Measurements from ENCODE around the gene TAL1. TPM values are rescaled to one million over a fixed set of nuclear protein-coding genes. Genes with fewer than 3 reads are reported as not detected.

TAL1 gene
- total and polyA plus RNA-seq, 2 donors (not counting 3 experiments of a cell fraction or from before 2014, with no cell fraction given), result 36.7 to 52.4 TPM

DNA sequence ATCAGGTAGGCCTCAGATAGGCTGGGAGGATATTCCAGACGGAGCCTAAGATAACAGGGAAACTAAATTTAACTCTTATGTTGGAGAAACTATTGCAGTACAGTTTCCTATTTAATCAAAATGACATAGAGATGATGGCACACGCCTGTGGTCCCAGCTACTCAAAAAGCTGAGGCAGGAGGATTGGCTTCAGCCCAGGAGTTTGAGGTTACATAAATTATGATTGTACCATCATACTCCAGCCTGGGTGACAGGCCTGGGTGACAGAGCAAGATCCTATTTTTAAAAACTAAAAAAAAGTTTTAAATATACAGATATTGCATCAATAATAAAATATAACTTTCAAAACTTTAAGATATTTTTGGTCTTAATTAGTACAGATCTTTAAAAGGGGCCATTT is 25.2 kb upstream of the TAL1 start:
- H3K4me2 ChIP-seq (ENCODE audit: insufficient read depth, low read length), result no peak overlapping the region
- no peak overlapping the region for H3K27ac ChIP-seq (ENCODE audit: insufficient read depth, low read depth, low read length)
- no peaks in the 10 kb centered on the region for H4K20me1 ChIP-seq (replicated peaks; ENCODE audit: control insufficient read depth, extremely low read depth, insufficient read depth, low read length)
- H3K27me3 ChIP-seq (ENCODE audit: control insufficient read depth in 2 of 2, insufficient read depth in 2 of 2, low read length in 2 of 2), result no peaks in the 10 kb centered on the region
- POLR2A ChIA-PET, result no interaction called here
- DNase-seq (ENCODE audit: low read depth, low spot score) (no peak), FAIRE-seq (no peak)
- no peaks in the 10 kb centered on the region for H3K9me3 ChIP-seq (replicated peaks; ENCODE audit: control insufficient read depth, insufficient read depth, low read length)
- no peak overlapping the region for H2AFZ ChIP-seq (ENCODE audit: low read depth, low read length)
- H3K79me2 ChIP-seq (ENCODE audit: control insufficient read depth, insufficient read depth, low read length), result peaks cover 1% of the 10 kb centered on the region
- no peak overlapping the region for H3K9ac ChIP-seq (replicated peaks; ENCODE audit: extremely low read depth, insufficient read depth, low read length)
- no peaks in the 10 kb centered on the region for H3K4me1 ChIP-seq (ENCODE audit: control insufficient read depth, extremely low read depth, insufficient read depth, low read length)
- no peak overlapping the region for H3K4me3 ChIP-seq (replicated peaks in 1 of 3; ENCODE audit: insufficient read depth in 1 of 3, low read depth in 1 of 3, low read length in 3 of 3)
- TF ChIP-seq EZH2 (IDR thresholded peaks at IDR 0.05; ENCODE audit: borderline replicate concordance, low read depth, low read length, severe bottlenecking) (no peak), JUN (IDR thresholded peaks at IDR 0.05; ENCODE audit: borderline replicate concordance, insufficient read depth, insufficient read length, low read depth) (no peak)
- TF ChIP-seq, protein P1, sequence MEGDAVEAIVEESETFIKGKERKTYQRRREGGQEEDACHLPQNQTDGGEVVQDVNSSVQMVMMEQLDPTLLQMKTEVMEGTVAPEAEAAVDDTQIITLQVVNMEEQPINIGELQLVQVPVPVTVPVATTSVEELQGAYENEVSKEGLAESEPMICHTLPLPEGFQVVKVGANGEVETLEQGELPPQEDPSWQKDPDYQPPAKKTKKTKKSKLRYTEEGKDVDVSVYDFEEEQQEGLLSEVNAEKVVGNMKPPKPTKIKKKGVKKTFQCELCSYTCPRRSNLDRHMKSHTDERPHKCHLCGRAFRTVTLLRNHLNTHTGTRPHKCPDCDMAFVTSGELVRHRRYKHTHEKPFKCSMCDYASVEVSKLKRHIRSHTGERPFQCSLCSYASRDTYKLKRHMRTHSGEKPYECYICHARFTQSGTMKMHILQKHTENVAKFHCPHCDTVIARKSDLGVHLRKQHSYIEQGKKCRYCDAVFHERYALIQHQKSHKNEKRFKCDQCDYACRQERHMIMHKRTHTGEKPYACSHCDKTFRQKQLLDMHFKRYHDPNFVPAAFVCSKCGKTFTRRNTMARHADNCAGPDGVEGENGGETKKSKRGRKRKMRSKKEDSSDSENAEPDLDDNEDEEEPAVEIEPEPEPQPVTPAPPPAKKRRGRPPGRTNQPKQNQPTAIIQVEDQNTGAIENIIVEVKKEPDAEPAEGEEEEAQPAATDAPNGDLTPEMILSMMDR (IDR thresholded peaks at IDR 0.05; ENCODE audit: extremely low read depth in 1 of 2, insufficient read depth in 1 of 2, low read depth in 1 of 2, low read length in 2 of 2), result no peak
- TF ChIP-seq, protein P2, sequence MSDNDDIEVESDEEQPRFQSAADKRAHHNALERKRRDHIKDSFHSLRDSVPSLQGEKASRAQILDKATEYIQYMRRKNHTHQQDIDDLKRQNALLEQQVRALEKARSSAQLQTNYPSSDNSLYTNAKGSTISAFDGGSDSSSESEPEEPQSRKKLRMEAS (IDR thresholded peaks at IDR 0.05; ENCODE audit: insufficient read depth, insufficient read length), result no peak
- no peaks in the 10 kb centered on the region for H3K9me1 ChIP-seq (replicated peaks; ENCODE audit: control insufficient read depth, extremely low read depth, insufficient read depth, low read length)
- CTCF ChIA-PET, result interaction anchor here (0.7 kb wide), 1 partner anchor 469 kb away, joined by 3 read pairs; no protein-coding TSS in a partner anchor
- intact Hi-C loops (cut with micrococcal nuclease) (no loop called here), dilution Hi-C loops (cut with MboI; ENCODE audit: extremely low pct_ligation_motif_present, low sequenced_read_pairs) (no loop called here)
- BruUV-seq (replicated peaks), result no TSS peak
- peaks cover 0 to 12% of the 10 kb centered on the region in 2 experiments for H3K36me3 ChIP-seq (ENCODE audit: control insufficient read depth in 2 of 2, extremely low read depth in 1 of 2, insufficient read depth in 2 of 2, low read length in 2 of 2)

DNA sequence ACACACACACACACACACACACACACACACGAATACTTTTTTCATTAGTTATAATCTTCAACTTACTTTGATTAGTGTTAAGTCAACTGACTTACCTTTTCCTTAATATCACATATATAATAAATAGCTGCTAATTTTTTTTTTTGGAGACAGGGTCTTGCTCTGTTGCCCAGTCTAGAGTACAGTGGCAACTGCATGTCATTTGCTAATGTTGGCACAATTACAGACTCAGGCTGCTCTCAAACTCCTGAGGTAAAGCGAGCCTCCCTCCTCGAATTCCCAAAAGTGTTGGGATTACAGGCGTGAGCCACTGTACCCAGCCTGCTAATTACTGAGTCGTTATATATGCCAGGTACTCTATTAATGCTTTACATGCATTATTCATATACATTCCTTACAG is 20.8 kb upstream of the TAL1 start:
- H3K9me1 ChIP-seq (replicated peaks; ENCODE audit: control insufficient read depth, extremely low read depth, insufficient read depth, low read length), result no peaks in the 10 kb centered on the region
- no peaks in the 10 kb centered on the region for H3K4me1 ChIP-seq (ENCODE audit: control insufficient read depth, extremely low read depth, insufficient read depth, low read length)
- TF ChIP-seq GATA2 (IDR thresholded peaks at IDR 0.05; ENCODE audit: insufficient read depth, insufficient read length, low read depth, low read length), result no peak
- TF ChIP-seq, protein P1 (IDR thresholded peaks at IDR 0.05; ENCODE audit: extremely low read depth in 1 of 2, insufficient read depth in 1 of 2, low read depth in 1 of 2, low read length in 2 of 2), result no peak
- TF ChIP-seq POLR2AphosphoS5 (IDR thresholded peaks at IDR 0.05; ENCODE audit: insufficient read depth, low read depth, low read length), result no peak
- no peak for TF ChIP-seq FOS (IDR thresholded peaks at IDR 0.05; ENCODE audit: borderline replicate concordance, insufficient read depth, low read length)
- TF ChIP-seq EZH2 (IDR thresholded peaks at IDR 0.05; ENCODE audit: borderline replicate concordance, low read depth, low read length, severe bottlenecking), result no peak
- no peak for TF ChIP-seq MYC (IDR thresholded peaks at IDR 0.05; ENCODE audit: low read depth, low read length)
- TF ChIP-seq, protein P2 (IDR thresholded peaks at IDR 0.05; ENCODE audit: insufficient read depth, insufficient read length), result no peak
- no peak for TF ChIP-seq JUN (IDR thresholded peaks at IDR 0.05; ENCODE audit: borderline replicate concordance, insufficient read depth, insufficient read length, low read depth)
- no peak for TF ChIP-seq POLR2A (IDR thresholded peaks at IDR 0.05; ENCODE audit: low read depth, low read length)
- ChIA-PET POLR2A (interaction anchor here (0.7 kb wide), 1 partner anchor 41 kb away, joined by 7 read pairs; no protein-coding TSS in a partner anchor), CTCF (interaction anchor here (1.6 to 2.8 kb wide), 3 partner anchors 10 to 74 kb away, joined by 8 to 23 read pairs (median 12); no protein-coding TSS in a partner anchor)
- no peak for DNase-seq (ENCODE audit: low read depth, low spot score)
- H3K4me2 ChIP-seq (ENCODE audit: insufficient read depth, low read length), result no peak overlapping the region
- dilution Hi-C loops (cut with MboI; ENCODE audit: extremely low pct_ligation_motif_present, low sequenced_read_pairs) (no loop called here), intact Hi-C loops (cut with micrococcal nuclease) (no loop called here)
- H3K9ac ChIP-seq (replicated peaks; ENCODE audit: extremely low read depth, insufficient read depth, low read length), result no peak overlapping the region
- peaks cover 0 to 5% of the 10 kb centered on the region in 2 experiments for H3K36me3 ChIP-seq (ENCODE audit: control insufficient read depth in 2 of 2, extremely low read depth in 1 of 2, insufficient read depth in 2 of 2, low read length in 2 of 2)
- no peaks in the 10 kb centered on the region for H4K20me1 ChIP-seq (replicated peaks; ENCODE audit: control insufficient read depth, extremely low read depth, insufficient read depth, low read length)
- no peaks in the 10 kb centered on the region for H3K27me3 ChIP-seq (ENCODE audit: control insufficient read depth in 2 of 2, insufficient read depth in 2 of 2, low read length in 2 of 2)
- no peak overlapping the region for H3K27ac ChIP-seq (ENCODE audit: insufficient read depth, low read depth, low read length)
- H3K9me3 ChIP-seq (replicated peaks; ENCODE audit: control insufficient read depth, insufficient read depth, low read length), result no peaks in the 10 kb centered on the region
- BruUV-seq (replicated peaks), result no TSS peak
- H2AFZ ChIP-seq (ENCODE audit: low read depth, low read length), result no peak overlapping the region
- no peak for FAIRE-seq
- peaks cover 1% of the 10 kb centered on the region for H3K79me2 ChIP-seq (ENCODE audit: control insufficient read depth, insufficient read depth, low read length)
- no peak overlapping the region for H3K4me3 ChIP-seq (replicated peaks in 1 of 3; ENCODE audit: insufficient read depth in 1 of 3, low read depth in 1 of 3, low read length in 3 of 3)
